CD4-positive, alpha-beta T cell (primary cell): Measurements from ENCODE around the gene NGF. TPM values are rescaled to one million over a fixed set of nuclear protein-coding genes. Genes with fewer than 3 reads are reported as not detected.

Experiments used
- ATAC-seq: fragments of 200-7000 bp; cut with Tn5 transposase; one replicate; pipeline ENCODE4 v1.10.0; 2022; ENCODE audit warnings: mild to moderate bottlenecking; ENCODE audit not compliant: poor library complexity
- CTCF ChIA-PET: fragments of 350-600 bp; sonication (Branson Sonifier 250); formaldehyde crosslinking; loops from one replicate; lab custom pipeline; 2021; ENCODE audit warnings: antibody characterized with exemption, inconsistent platforms; lab: Charles Lee
- POLR2A ChIA-PET: fragments of 350-600 bp; sonication (Branson Sonifier 250); formaldehyde crosslinking; loops from one replicate; lab custom pipeline; 2021; ENCODE audit warnings: antibody characterized with exemption, inconsistent platforms; lab: Charles Lee
- DNase-seq, 14 experiments: peaks; one replicate each; pipeline ENCODE4 v3.0.0-alpha.2; 2013 to 2020; ENCODE audit warnings: mixed read lengths in 2 of 14
- H3K27ac ChIP-seq, 2 donors: one replicate each; pipeline versions ENCODE4 v1.5.1 to v1.7.0; 2013; ENCODE audit warnings: low read length in 2 of 2, low read depth in 1 of 2, mild to moderate bottlenecking in 1 of 2
- H3K27me3 ChIP-seq, 2 experiments: 1 replicate in 1 of 2; 2 replicates in 1 of 2; pipeline versions ENCODE4 v1.6.1 to v1.7.0; 2013; ENCODE audit warnings: low read length in 2 of 2, control low read depth in 1 of 2, mild to moderate bottlenecking in 1 of 2, moderate library complexity in 1 of 2; ENCODE audit not compliant: insufficient read depth in 2 of 2, control insufficient read depth in 1 of 2
- H3K36me3 ChIP-seq: one replicate; pipeline ENCODE4 v1.6.1; 2013; ENCODE audit warnings: low read length, control low read depth; ENCODE audit not compliant: insufficient read depth
- H3K4me1 ChIP-seq: one replicate; pipeline ENCODE4 v1.6.1; 2013; ENCODE audit warnings: low read length, control low read depth; ENCODE audit not compliant: insufficient read depth
- H3K4me3 ChIP-seq: one replicate; pipeline ENCODE4 v1.5.1; 2013; ENCODE audit warnings: mild to moderate bottlenecking, low read length, moderate library complexity
- H3K9me3 ChIP-seq, 2 experiments: 1 replicate in 1 of 2; 2 replicates in 1 of 2; pipeline versions ENCODE4 v1.6.1 to v1.7.0; 2013; ENCODE audit warnings: low read length in 2 of 2, mild to moderate bottlenecking in 2 of 2, control low read depth in 1 of 2, moderate library complexity in 1 of 2; ENCODE audit not compliant: control insufficient read depth in 1 of 2, insufficient read depth in 1 of 2
- H3K27ac Mint-ChIP-seq: one replicate; pipeline ENCODE4 v1.8.0; 2020; ENCODE audit warnings: mixed read lengths
- H3K27me3 Mint-ChIP-seq: one replicate; pipeline ENCODE4 v1.8.0; 2021; ENCODE audit warnings: mixed read lengths
- H3K36me3 Mint-ChIP-seq: one replicate; pipeline ENCODE4 v1.8.0; 2021; ENCODE audit warnings: low read depth, mixed read lengths
- H3K4me1 Mint-ChIP-seq: one replicate; pipeline ENCODE4 v1.8.0; 2021; ENCODE audit warnings: low read depth, mixed read lengths
- H3K4me3 Mint-ChIP-seq: one replicate; pipeline ENCODE4 v1.8.0; 2020; ENCODE audit warnings: mild to moderate bottlenecking, mixed read lengths
- H3K9me3 Mint-ChIP-seq: one replicate; pipeline ENCODE4 v1.8.0; 2020; ENCODE audit warnings: mixed read lengths
- intact Hi-C, 2 experiments: fragments of 100-400 bp; cut with DNase I in 1 of 2; cut with micrococcal nuclease in 1 of 2; formaldehyde crosslinking; loops; one replicate each; pipeline versions ENCODE4 v1.15.1 to v1.9.0; 2023 to 2025; cut with DNase I, micrococcal nuclease
- total RNA-seq, 174 experiments: library from RNA in 2 of 174; stranded (reverse) in 2 of 174; gene quantifications; one replicate each; pipeline ENCODE4 v1.2.3 and lab custom pipeline; 2021 to 2026
- TF ChIP-seq, protein P1 (sequence below): fragments of 200-600 bp; IDR thresholded peaks from one replicate; pipeline ENCODE4 v1.8.0; 2022; ENCODE audit warnings: antibody characterized with exemption, mild to moderate bottlenecking

Gene NGF
- total RNA-seq, 2 experiments from 2014 or later: not detected

DNA sequence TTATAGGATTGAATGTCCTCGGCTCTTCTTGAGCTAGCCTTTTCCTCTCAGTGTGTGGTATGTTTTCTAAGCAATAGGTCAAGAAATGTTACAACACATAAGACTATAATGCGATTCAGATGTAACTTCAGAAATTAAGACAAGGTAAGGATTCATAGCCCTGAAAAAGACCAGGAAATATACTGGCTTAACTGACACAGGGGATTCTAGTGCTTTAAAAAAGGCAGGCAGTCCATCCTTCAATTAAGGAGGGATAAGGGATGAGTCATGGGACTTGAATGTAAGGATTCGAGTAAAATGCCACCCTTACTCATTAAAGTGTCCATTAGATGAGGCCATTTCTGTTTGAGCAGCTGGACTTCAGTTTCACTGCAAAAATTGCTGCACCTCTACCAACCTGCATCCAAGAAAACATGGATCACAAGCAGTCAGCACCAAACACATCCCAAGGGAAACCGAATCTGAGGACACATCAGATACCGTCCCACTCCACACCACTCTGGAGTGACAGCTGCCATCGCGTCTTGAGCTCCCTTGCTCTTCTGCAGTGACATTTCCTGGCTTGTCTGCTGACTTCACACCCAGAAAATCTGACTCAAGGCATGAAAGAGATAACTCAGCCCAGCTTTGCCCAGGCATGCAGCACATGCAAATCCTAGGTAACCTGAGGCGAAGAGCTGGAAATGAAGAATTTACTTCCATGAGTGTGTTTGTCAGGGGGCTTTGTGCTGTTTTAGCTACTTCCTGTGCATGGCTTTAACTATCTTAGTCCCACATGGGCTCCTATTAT lies 37.8 kb downstream of the NGF start:
- Histone ChIP-seq H3K4me3 (no peak overlapping the region), H3K27me3 (peaks cover 2 to 4% of the 10 kb centered on the region in 2 experiments), H3K4me1 (no peaks in the 10 kb centered on the region), H3K27ac (no peak overlapping the region), H3K9me3 (peaks cover 0 to 5% of the 10 kb centered on the region in 2 experiments), H3K36me3 (no peaks in the 10 kb centered on the region)
- Mint-ChIP-seq H3K4me1 (no peaks in the 10 kb centered on the region), H3K27ac (no peak overlapping the region), H3K4me3 (no peak overlapping the region), H3K27me3 (peaks cover 8% of the 10 kb centered on the region), H3K9me3 (no peaks in the 10 kb centered on the region), H3K36me3 (no peaks in the 10 kb centered on the region)
- ChIA-PET POLR2A (no interaction called here), CTCF (no interaction called here)
- DNase-seq: no peak
- intact Hi-C loops: no loop called here
- ATAC-seq: no peak
- TF ChIP-seq, protein P1, sequence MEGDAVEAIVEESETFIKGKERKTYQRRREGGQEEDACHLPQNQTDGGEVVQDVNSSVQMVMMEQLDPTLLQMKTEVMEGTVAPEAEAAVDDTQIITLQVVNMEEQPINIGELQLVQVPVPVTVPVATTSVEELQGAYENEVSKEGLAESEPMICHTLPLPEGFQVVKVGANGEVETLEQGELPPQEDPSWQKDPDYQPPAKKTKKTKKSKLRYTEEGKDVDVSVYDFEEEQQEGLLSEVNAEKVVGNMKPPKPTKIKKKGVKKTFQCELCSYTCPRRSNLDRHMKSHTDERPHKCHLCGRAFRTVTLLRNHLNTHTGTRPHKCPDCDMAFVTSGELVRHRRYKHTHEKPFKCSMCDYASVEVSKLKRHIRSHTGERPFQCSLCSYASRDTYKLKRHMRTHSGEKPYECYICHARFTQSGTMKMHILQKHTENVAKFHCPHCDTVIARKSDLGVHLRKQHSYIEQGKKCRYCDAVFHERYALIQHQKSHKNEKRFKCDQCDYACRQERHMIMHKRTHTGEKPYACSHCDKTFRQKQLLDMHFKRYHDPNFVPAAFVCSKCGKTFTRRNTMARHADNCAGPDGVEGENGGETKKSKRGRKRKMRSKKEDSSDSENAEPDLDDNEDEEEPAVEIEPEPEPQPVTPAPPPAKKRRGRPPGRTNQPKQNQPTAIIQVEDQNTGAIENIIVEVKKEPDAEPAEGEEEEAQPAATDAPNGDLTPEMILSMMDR: no peak

DNA sequence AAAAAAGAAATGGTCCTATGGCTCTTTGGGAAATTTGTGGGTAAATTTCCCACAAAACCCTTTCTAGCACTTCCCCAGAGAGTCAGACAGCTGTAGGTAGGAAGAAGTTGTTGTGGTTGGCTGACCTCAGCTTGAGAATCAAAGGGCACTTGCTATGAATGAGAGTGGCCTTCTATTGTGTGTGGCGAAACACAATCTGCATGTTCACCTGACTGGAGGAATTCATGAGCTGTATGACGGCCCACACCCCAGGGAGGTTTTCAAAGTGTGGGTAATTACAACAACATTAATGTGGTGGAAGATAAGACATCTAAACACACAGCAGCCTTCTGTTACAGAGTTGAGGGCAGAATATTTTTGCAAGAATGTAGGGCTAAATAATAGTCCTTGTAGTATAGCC lies 38.8 kb downstream of the NGF start:
- H3K4me3 Mint-ChIP-seq: no peak overlapping the region
- TF ChIP-seq, protein P1: no peak
- peaks cover 2 to 8% of the 10 kb centered on the region in 2 experiments for H3K27me3 ChIP-seq
- ATAC-seq (no peak), DNase-seq (no peak)
- H3K27ac ChIP-seq: no peak overlapping the region
- peaks cover 17% of the 10 kb centered on the region for H3K27me3 Mint-ChIP-seq
- no peak overlapping the region for H3K4me3 ChIP-seq
- ChIA-PET POLR2A (no interaction called here), CTCF (no interaction called here)
- H3K36me3 ChIP-seq: no peaks in the 10 kb centered on the region
- H3K4me1 Mint-ChIP-seq: no peaks in the 10 kb centered on the region
- H3K36me3 Mint-ChIP-seq: no peaks in the 10 kb centered on the region
- no peaks in the 10 kb centered on the region for H3K9me3 Mint-ChIP-seq
- H3K9me3 ChIP-seq: peaks cover 0 to under 1% of the 10 kb centered on the region in 2 experiments
- H3K27ac Mint-ChIP-seq: no peak overlapping the region
- intact Hi-C loops: no loop called here
- no peaks in the 10 kb centered on the region for H3K4me1 ChIP-seq

DNA sequence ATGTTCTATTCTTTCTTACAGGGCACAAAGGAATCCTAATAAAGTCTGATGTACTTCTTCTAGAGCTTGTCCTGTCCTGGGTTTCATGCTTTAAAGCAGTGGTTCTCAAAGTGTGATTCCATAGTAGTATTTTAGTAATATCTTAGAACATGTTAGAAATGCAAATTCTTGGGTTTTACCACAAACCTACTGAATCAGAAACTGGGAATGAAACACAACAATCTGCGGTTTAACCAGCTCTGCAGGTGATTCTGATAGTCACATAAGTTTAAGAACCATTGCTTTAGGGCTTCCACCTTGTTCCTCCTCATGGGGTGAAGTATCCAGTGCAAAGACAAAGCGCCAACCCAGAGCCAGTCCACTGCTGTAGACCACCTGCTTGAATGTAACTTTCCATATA lies 41.1 kb downstream of the NGF start:
- no peak overlapping the region for H3K27ac ChIP-seq

More for the DNA sequence above, 41.1 kb downstream of the NGF start:
- no peaks in the 10 kb centered on the region for H3K9me3 Mint-ChIP-seq
- DNase-seq (no peak), ATAC-seq (no peak)
- H3K4me1 Mint-ChIP-seq: no peaks in the 10 kb centered on the region
- no peak overlapping the region for H3K27ac Mint-ChIP-seq
- peaks cover 2 to 8% of the 10 kb centered on the region in 2 experiments for H3K27me3 ChIP-seq
- no peaks in the 10 kb centered on the region for H3K9me3 ChIP-seq
- intact Hi-C loops: no loop called here
- no peaks in the 10 kb centered on the region for H3K36me3 ChIP-seq
- CTCF ChIA-PET: no interaction called here
- POLR2A ChIA-PET: no interaction called here
- TF ChIP-seq, protein P1: no peak
- H3K27me3 Mint-ChIP-seq: peaks cover 30% of the 10 kb centered on the region
- no peak overlapping the region for H3K4me3 ChIP-seq
- no peaks in the 10 kb centered on the region for H3K4me1 ChIP-seq
- no peaks in the 10 kb centered on the region for H3K36me3 Mint-ChIP-seq
- no peak overlapping the region for H3K4me3 Mint-ChIP-seq
